HFF-Myc (cell line): ENCODE results near the gene POU2F1.

Experiments used
- DNase-seq: peaks from one replicate; pipeline ENCODE4 v3.0.0-alpha.2; 2011; ENCODE audit warnings: low read depth; ENCODE audit errors: extremely low read depth
- H3K4me3 ChIP-seq: replicated peaks from 2 replicates; pipeline ENCODE4 v1.5.1; 2011; ENCODE audit warnings: low read depth, mild to moderate bottlenecking, control low read depth, low read length
- TF ChIP-seq, protein P1 (sequence below): IDR thresholded peaks from 2 replicates; pipeline ENCODE4 v1.5.1; 2012; ENCODE audit warnings: mild to moderate bottlenecking, low read depth, low read length, control low read depth; ENCODE audit errors: missing control alignments

Gene POU2F1

DNA sequence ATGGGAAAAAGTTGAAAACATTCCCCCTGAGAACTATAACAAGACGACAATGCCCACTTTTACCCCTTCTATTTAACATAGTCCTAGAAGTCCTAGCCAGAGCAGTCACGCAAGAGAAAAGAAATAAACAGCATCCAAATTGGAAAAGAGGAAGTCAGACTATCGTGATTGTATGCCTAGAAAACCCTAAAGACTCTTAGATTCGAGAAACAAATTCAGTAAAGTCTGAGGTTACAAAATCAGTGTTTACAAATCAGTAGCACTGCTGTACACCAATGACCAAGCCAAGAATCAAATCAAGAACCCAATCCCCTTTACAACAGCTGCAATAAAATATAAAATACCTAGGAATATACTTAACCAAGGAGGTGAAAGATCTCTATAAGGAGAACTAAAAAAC lies 72.4 kb downstream of the POU2F1 start:
- TF ChIP-seq, protein P1, sequence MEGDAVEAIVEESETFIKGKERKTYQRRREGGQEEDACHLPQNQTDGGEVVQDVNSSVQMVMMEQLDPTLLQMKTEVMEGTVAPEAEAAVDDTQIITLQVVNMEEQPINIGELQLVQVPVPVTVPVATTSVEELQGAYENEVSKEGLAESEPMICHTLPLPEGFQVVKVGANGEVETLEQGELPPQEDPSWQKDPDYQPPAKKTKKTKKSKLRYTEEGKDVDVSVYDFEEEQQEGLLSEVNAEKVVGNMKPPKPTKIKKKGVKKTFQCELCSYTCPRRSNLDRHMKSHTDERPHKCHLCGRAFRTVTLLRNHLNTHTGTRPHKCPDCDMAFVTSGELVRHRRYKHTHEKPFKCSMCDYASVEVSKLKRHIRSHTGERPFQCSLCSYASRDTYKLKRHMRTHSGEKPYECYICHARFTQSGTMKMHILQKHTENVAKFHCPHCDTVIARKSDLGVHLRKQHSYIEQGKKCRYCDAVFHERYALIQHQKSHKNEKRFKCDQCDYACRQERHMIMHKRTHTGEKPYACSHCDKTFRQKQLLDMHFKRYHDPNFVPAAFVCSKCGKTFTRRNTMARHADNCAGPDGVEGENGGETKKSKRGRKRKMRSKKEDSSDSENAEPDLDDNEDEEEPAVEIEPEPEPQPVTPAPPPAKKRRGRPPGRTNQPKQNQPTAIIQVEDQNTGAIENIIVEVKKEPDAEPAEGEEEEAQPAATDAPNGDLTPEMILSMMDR: no peak
- no peak for DNase-seq

DNA sequence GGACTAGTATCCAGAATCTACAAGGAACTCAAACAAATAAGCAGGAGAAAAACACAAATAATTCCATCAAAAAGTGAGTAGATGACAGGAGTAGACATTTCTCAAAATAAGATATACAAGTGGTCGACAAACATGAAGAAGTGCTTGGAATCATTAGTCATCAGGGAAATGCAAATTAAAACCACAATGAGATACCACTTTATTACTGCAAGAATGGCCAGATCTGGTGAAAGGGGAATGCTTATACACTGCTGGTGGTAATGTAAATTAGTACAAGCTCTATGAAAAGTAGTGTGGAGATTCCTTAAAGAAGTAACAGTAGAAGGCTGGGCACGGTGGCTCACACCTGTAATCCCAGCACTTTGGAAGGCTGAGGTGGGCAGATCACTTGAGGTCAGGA lies 73.8 kb downstream of the POU2F1 start:
- no peak for DNase-seq
- TF ChIP-seq, protein P1: no peak
- no peak overlapping the region for H3K4me3 ChIP-seq

More for the DNA sequence above, 72.4 kb downstream of the POU2F1 start:
- no peak overlapping the region for H3K4me3 ChIP-seq

DNA sequence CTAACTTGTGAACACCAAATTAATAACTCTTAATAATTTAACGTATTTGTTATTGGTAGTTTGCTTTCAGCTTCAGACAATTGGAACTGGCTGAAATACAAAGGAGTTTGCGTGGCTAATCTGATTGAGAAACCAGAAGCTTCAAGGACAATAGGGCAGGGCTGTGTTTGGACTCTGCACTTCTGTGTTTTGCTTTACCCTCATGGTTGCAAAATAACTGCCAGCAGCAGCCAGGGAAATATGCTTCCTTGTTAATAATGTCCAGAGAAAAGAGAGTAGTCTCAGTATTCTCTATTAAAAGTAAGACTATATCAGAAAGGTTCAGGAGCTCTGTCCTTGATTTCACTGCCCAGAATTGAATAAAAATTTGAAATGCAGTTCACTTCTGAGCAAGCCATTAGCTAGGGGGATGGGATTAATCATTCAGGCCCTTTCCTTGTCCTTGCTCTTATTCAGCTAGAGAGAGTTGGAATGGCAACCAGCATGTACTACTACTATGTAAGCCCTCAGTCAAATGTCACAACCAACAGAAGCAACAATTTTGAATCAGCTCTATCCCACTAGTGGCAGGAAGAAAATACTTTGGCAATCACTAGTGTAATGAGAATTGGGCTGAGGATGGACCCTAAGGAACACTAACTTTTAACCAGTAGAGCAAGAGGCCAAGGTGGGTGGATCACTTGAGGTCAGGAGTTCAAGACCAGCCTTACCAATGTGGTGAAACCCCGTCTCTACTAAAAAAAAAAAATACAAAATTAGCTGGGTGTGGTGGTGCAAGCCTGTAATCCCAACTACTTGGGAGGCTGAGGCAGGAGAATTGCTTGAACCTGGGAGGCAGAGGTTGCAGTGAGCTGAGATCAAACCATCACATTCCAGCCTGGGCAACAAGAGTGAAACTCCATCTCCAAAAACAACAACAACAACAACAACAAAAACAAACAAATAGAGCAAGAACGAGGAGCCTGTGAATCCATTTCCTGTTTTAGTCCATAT lies 76.8 kb downstream of the POU2F1 start:
- no peak for DNase-seq
- TF ChIP-seq, protein P1: no peak
- H3K4me3 ChIP-seq: no peak overlapping the region

DNA sequence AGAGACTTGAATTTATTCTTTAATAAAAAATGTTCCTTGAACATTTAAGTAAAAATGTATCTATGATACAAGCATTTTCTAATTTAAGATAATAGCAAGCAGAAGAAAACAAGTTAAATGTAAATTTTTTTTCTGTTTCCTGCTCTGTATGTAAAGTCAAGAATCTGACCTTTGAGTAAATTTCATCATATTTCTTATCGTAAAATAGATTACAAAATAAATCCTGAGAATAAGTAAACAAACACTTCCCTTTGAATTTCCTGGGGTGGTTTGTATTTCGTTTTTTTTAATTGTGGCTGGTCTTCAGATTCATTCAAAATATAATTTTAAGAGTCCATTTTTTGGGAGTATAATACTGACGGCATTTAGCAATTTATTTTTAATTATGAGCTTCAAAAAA lies 77.6 kb downstream of the POU2F1 start:
- TF ChIP-seq, protein P1: no peak
- DNase-seq: no peak
- no peak overlapping the region for H3K4me3 ChIP-seq

DNA sequence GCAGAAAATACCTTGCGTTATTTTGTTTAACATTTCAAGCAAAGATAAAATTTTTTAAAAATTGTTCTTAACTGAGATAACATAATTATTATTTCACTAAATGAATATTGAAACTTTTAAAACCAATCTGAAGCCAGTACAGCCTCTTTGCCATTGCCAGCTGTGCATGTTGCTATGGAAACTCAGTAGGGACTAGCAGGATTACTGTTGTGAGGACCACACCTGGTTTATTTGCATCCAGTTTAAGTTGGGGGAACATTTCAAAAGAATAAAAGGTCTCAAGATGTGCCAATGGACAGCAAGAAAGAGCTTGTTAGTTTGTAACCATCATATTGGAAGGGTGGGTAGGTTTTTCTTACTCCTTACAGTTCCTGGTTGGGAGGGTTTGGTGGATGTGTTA lies 80.7 kb downstream of the POU2F1 start:
- no peak overlapping the region for H3K4me3 ChIP-seq
- no peak for DNase-seq
- TF ChIP-seq, protein P1: no peak

DNA sequence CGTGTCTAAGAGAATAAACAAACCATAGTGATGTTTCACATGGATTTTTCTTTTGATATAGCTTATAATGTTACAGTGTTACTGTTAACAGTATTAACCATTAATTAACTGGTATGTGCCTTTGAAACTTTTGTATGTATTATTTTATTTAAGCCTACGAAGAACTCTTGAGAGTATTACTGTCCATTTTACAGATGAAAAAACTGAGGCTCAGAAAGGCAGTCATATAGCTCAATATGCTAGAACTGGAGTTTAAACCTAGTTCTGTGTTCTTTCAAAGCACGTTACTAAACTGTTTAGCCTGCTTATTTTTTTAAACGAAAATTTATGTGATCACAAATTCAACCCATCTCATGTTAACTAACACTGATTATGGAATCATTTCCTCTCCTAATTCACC lies 83.5 kb downstream of the POU2F1 start:
- DNase-seq: no peak
- TF ChIP-seq, protein P1: no peak
- no peak overlapping the region for H3K4me3 ChIP-seq
